ENCODE measurements around the gene EPHA2. TPM values are rescaled to one million over a fixed set of nuclear protein-coding genes. Genes with fewer than 3 reads are reported as not detected.

Gene EPHA2
- total RNA-seq, 1 experiment from 2014 or later = 248 TPM

DNA sequence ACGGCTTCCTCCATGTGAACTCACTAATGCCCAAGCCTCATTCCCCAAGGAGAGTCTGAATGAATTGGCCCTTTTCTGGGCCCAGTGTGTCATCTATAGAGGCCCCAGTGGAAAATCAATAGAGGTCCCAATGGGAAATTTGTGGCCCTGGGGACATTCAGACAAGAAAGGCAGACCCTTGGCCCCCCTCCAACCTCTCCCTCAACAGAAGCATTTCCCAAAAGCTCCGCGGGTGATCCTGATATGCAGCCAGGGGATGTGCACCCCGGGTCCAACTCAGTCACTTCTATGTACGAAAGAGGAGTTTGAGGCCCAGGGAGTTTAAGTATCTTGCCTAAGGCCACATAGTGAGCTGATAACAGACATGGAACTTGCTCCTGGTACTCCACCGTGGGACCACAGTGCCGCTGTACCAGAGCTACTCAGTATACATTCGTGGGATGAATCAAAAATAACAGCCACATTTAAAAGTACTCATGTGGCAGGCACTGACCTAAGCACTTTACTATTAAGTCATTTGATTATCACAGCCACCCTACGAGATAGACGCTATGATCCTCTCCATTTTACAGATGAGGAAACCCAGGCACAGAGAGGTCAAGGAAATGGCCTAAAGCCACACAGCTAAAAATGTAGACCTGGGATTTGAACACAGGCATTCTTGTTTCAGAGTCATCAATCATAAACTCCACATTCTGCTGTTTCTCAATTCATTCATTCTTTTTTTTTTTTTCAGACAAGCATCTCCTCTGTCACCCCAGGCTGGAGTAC, 8.5 kb downstream of the EPHA2 start:
- Mint-ChIP-seq H3K27me3 (ENCODE audit: insufficient read depth, unreplicated experiment) (no peaks in the 10 kb centered on the region), H3K9me3 (ENCODE audit: unreplicated experiment) (no peaks in the 10 kb centered on the region), H3K27ac (ENCODE audit: low read depth, unreplicated experiment) (no peak overlapping the region), H3K36me3 (ENCODE audit: insufficient read depth, unreplicated experiment) (peaks cover 85% of the 10 kb centered on the region), H3K4me3 (ENCODE audit: unreplicated experiment) (peak overlapping the region; percentile 69), H3K4me1 (ENCODE audit: insufficient read depth, unreplicated experiment) (peaks cover 56% of the 10 kb centered on the region)
- no TSS peak for BruUV-seq (replicated peaks)
- ChIA-PET POLR2A (interaction anchor here (0.6 to 6.7 kb wide), 10 partner anchors 8 to 155 kb away, joined by 3 to 112 read pairs (median 8); partner anchors contain the start of genes CPLANE2 and EPHA2), CTCF (interaction anchor here (0.6 to 15.2 kb wide), 2 partner anchors 67 to 205 kb away, joined by 4 to 156 read pairs; partner anchors contain the start of gene FBXO42)
- TF ChIP-seq, protein P1, sequence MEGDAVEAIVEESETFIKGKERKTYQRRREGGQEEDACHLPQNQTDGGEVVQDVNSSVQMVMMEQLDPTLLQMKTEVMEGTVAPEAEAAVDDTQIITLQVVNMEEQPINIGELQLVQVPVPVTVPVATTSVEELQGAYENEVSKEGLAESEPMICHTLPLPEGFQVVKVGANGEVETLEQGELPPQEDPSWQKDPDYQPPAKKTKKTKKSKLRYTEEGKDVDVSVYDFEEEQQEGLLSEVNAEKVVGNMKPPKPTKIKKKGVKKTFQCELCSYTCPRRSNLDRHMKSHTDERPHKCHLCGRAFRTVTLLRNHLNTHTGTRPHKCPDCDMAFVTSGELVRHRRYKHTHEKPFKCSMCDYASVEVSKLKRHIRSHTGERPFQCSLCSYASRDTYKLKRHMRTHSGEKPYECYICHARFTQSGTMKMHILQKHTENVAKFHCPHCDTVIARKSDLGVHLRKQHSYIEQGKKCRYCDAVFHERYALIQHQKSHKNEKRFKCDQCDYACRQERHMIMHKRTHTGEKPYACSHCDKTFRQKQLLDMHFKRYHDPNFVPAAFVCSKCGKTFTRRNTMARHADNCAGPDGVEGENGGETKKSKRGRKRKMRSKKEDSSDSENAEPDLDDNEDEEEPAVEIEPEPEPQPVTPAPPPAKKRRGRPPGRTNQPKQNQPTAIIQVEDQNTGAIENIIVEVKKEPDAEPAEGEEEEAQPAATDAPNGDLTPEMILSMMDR (IDR thresholded peaks at IDR 0.05; ENCODE audit: unreplicated experiment) = no peak
- intact Hi-C loops (cut with micrococcal nuclease) = loop anchor here (2.0 to 10.0 kb wide), 3 partner anchors 35 to 97 kb away; no protein-coding TSS in a partner anchor
- peak; percentile 32 for DNase-seq (ENCODE audit: unreplicated experiment)

DNA sequence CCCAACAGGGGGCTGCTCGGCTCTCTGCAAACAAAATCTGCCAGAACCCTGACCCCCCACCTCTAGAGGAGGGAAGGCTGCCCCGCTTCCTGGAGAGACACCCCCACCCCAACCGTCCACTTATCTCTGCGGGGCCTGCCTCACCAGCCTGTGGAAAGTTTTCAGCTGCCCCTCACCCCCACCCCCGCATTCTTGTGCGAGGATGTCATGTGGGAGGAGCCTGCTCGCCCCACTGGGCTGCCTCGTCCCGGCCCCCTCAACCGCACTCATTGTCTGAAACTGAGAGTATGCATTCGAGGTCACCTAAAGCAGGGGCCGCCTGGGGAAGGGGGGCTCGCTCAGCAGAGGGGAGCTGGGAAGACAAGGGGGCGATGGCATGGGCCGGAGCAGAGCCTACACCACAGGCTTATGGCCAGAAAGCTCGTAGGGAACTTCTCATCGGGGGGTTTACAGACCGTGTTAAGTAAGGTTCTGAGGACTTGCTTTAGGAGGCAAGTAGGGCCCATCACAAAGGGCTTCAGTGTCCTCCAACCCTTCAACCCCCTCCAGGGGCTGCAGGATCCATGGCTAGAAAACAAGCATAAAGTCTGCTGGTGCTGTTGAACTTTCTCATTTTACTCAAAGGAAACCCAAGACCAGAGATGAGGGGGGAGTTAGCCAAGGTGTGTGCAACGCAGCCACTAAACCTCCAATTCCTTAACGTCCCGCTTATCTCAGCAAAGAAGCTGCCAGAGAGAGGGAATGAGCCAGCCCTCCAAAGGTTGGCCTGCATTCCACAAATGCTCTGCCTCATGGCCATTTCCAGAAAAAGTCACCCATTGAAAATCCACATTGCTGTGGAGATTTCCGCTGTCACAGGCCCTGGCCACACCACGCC, 9.4 kb downstream of the EPHA2 start:
- intact Hi-C loops (cut with micrococcal nuclease) = loop anchor here (2.0 to 10.0 kb wide), 3 partner anchors 36 to 98 kb away; no protein-coding TSS in a partner anchor
- CTCF ChIA-PET = interaction anchor here (0.6 to 15.2 kb wide), 2 partner anchors 66 to 206 kb away, joined by 4 to 156 read pairs; partner anchors contain the start of gene FBXO42
- H3K36me3 Mint-ChIP-seq (ENCODE audit: insufficient read depth, unreplicated experiment) = peaks cover 92% of the 10 kb centered on the region

DNA sequence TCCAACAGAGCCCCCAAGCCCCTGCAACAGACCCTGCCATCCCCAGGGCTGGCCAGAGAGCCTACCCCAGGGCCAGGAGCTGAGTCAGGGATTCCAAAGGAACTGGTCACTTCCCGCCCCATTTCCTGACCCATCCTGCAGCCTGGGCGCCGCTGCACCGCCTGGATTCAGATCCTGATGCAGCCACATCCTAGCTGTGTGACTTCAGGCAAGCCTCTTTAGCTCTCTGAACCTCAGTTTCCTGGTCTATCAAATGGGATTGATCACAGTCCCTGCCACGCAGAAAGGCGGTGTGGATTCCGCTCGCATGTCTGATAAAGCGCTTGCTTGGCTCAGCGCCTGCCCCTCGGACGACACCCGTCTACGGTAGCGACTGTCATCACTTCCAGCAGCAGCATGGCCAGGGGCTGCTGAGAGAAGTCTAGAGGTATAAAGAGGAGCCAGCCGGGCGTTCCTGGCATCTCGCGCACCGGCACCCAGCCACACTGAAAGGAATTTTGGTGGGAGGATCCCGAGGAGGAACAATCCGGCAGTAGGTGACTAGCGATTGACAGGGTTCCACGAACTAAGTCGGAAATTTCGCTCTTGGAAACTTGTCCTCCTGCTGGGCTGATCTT, 10.1 kb downstream of the EPHA2 start:
- no TSS peak for BruUV-seq (replicated peaks)
- Mint-ChIP-seq H3K4me1 (ENCODE audit: insufficient read depth, unreplicated experiment) (peaks cover 58% of the 10 kb centered on the region), H3K36me3 (ENCODE audit: insufficient read depth, unreplicated experiment) (peaks cover 92% of the 10 kb centered on the region), H3K27ac (ENCODE audit: low read depth, unreplicated experiment) (peak overlapping the region; percentile 53), H3K27me3 (ENCODE audit: insufficient read depth, unreplicated experiment) (no peaks in the 10 kb centered on the region), H3K4me3 (ENCODE audit: unreplicated experiment) (peak overlapping the region; percentile 69), H3K9me3 (ENCODE audit: unreplicated experiment) (no peaks in the 10 kb centered on the region)
- peak; percentile 93 for DNase-seq (ENCODE audit: unreplicated experiment)
- TF ChIP-seq, protein P1 (IDR thresholded peaks at IDR 0.05; ENCODE audit: unreplicated experiment) = no peak
- intact Hi-C loops (cut with micrococcal nuclease) = loop anchor here (1.0 to 10.0 kb wide), 4 partner anchors 11 to 99 kb away; partner anchors contain the start of gene EPHA2
- POLR2A ChIA-PET = interaction anchor here (0.6 to 6.7 kb wide), 15 partner anchors 10 to 241 kb away, joined by 3 to 112 read pairs (median 5); partner anchors contain the start of gene EPHA2
- CTCF ChIA-PET = interaction anchor here (3.1 to 15.2 kb wide), 2 partner anchors 9 to 65 kb away, joined by 17 to 156 read pairs; partner anchors contain the start of gene EPHA2

More for the DNA sequence above, 9.4 kb downstream of the EPHA2 start:
- Mint-ChIP-seq H3K4me1 (ENCODE audit: insufficient read depth, unreplicated experiment) (peaks cover 57% of the 10 kb centered on the region), H3K27ac (ENCODE audit: low read depth, unreplicated experiment) (peak overlapping the region; percentile 53), H3K4me3 (ENCODE audit: unreplicated experiment) (peak overlapping the region; percentile 69), H3K27me3 (ENCODE audit: insufficient read depth, unreplicated experiment) (no peaks in the 10 kb centered on the region), H3K9me3 (ENCODE audit: unreplicated experiment) (no peaks in the 10 kb centered on the region)
- DNase-seq (ENCODE audit: unreplicated experiment) = peak; percentile 80
- TSS peak; percentile 64 for BruUV-seq (replicated peaks)
- POLR2A ChIA-PET = interaction anchor here (0.6 to 6.7 kb wide), 12 partner anchors 9 to 156 kb away, joined by 3 to 112 read pairs (median 8); partner anchors contain the start of genes CPLANE2 and EPHA2
- TF ChIP-seq, protein P1 (IDR thresholded peaks at IDR 0.05; ENCODE audit: unreplicated experiment) = no peak

All from MCF 10A (cell line).